H1 (cell line): ENCODE data around the gene KCNJ5. TPM values are rescaled to one million over a fixed set of nuclear protein-coding genes. Genes with fewer than 3 reads are reported as not detected.

Source experiments
- ATF3 ChIP-seq: IDR thresholded peaks from 2 replicates; pipeline ENCODE4 v1.6.1; 2011; ENCODE audit warnings: low read depth, mild to moderate bottlenecking, low read length; ENCODE audit not compliant: insufficient read depth
- CTBP2 ChIP-seq: IDR thresholded peaks from 2 replicates; pipeline ENCODE4 v1.7.0; 2011; ENCODE audit warnings: borderline replicate concordance, mild to moderate bottlenecking, moderate library complexity, mixed read lengths, low read length; ENCODE audit not compliant: insufficient read depth, insufficient read length
- CTCF ChIP-seq, 3 experiments: IDR thresholded peaks; 1 replicate in 2 of 3; 2 replicates in 1 of 3; pipeline versions ENCODE4 v1.5.1 to v1.6.1; 2011; ENCODE audit warnings: low read length in 3 of 3, mild to moderate bottlenecking in 3 of 3, inconsistent platforms in 2 of 3, low read depth in 1 of 3, moderate library complexity in 1 of 3; ENCODE audit not compliant: insufficient read depth in 1 of 3; ENCODE audit errors: control extremely low read depth in 1 of 3
- EZH2 ChIP-seq: fragments of 200-600 bp; sonication (generic); IDR thresholded peaks from 2 replicates; pipeline ENCODE4 v1.7.1; 2012; ENCODE audit warnings: low read depth, mild to moderate bottlenecking, moderate library complexity, low read length, inconsistent platforms; ENCODE audit not compliant: severe bottlenecking
- TCF12 ChIP-seq: IDR thresholded peaks from 2 replicates; pipeline ENCODE4 v1.6.1; 2011; ENCODE audit warnings: low read depth, mild to moderate bottlenecking, low read length
- TEAD4 ChIP-seq: IDR thresholded peaks from 2 replicates; pipeline ENCODE4 v1.6.1; 2012; ENCODE audit warnings: low read depth, low read length, inconsistent platforms, mixed read lengths
- polyA plus RNA-seq, 7 experiments: library from polyadenylated mRNA; depleted of rRNA in 3 of 7; stranded (reverse) in 5 of 7; unstranded in 2 of 7; fragments of >200 nt in 5 of 7; fragments of 200-250 nt in 2 of 7; gene quantifications; 1 replicate in 5 of 7; 2 replicates in 1 of 7; 4 replicates in 1 of 7; pipeline versions ENCODE4 v1.2.1 to v1.2.3, GENCODE V29; 2011 to 2013; ENCODE audit warnings: missing spikeins in 2 of 7, mixed read lengths in 2 of 7
- total RNA-seq: library from RNA; stranded (reverse); fragmentation: NEBNext Ultra II Directional; extraction: Animal tissue kit (Norgen Biotek cat#: 25700); gene quantifications from 2 replicates; pipeline ENCODE4 v1.2.1, GENCODE V29; 2021

KCNJ5 gene
- total and polyA plus RNA-seq, 2 of the 8 experiments (the other 6 are each of a cell fraction or from before 2014, with no cell fraction given): 0.05 TPM; not detected in 1

GRCh38 chr11:128905345-128906184, 14.4 kb downstream of the KCNJ5 start (continued):
- no peak for TF ChIP-seq EZH2
- TF ChIP-seq TEAD4: no peak
- TF ChIP-seq CTBP2: peak; percentile 72
- TF ChIP-seq TCF12: no peak
- peak; percentile 44 to 58 (median 48) for TF ChIP-seq CTCF (IDR thresholded peaks at IDR 0.05; ENCODE audit: control extremely low read depth in 1 of 3, insufficient read depth in 1 of 3, low read depth in 1 of 3, low read length in 3 of 3)
- no peak for TF ChIP-seq ATF3
